ENCODE measurements around the gene SRRM3. TPM values are rescaled to one million over a fixed set of nuclear protein-coding genes. Genes with fewer than 3 reads are reported as not detected.
"Not testable (repeated sequence)": the region's sequence is repeated elsewhere in the genome, so short reads cannot be mapped to it uniquely, and the experiment has no call there.

The SRRM3 gene
- total RNA-seq, 4 donors from 2014 or later: 1.6 to 4.1 (median 2.8) TPM

GRCh38 chr7:76302347-76303201, 100.9 kb downstream of the SRRM3 start, which contains the start of gene HSPB1:
Gene HSPB1 (plus strand): TSS chr7:76302673. CDS start chr7:76302713, 40 bp downstream.
- Histone ChIP-seq H3K9me3 (no peaks in the 10 kb centered on the region), H3K4me1 (peaks cover 1 to 56% (median 24%) of the 10 kb centered on the region in 3 donors), H3K27me3 (no peaks in the 10 kb centered on the region), H3K4me3 (peak within 1 kb of the TSS; percentile 64 to 99), H3K27ac (peak within 1 kb of the TSS; percentile 87 to 100 (median 99)), H3K36me3 (peaks cover 0 to 13% of the 10 kb centered on the region in 2 donors)
- peak; percentile 77 for ATAC-seq
- TF ChIP-seq EP300 (IDR thresholded peaks at IDR 0.05) (no peak), CTCF (IDR thresholded peaks at IDR 0.05) (peak in 2 of 4 experiments; percentile 16 to 19), POLR2AphosphoS5 (IDR thresholded peaks at IDR 0.05) (peak; percentile 100), POLR2A (IDR thresholded peaks at IDR 0.05) (peak; percentile 99 to 100)
- WGBS, 2 donors (ENCODE audit: low coverage in 1 of 2): 0 to 7% methylated on average over 3 to 6 of the region's 75 CpGs

GRCh38 chr7:76303202-76304147, 101.8 kb downstream of the SRRM3 start:
- Histone ChIP-seq H3K27ac (peak overlapping the region; percentile 87 to 100 (median 99)), H3K4me1 (peaks cover 0 to 55% (median 23%) of the 10 kb centered on the region in 3 donors), H3K4me3 (peak overlapping the region; percentile 64 to 99), H3K36me3 (peaks cover 0 to 13% of the 10 kb centered on the region in 2 donors), H3K9me3 (no peaks in the 10 kb centered on the region), H3K27me3 (no peaks in the 10 kb centered on the region)
- 0% methylated on average over 2 to 8 of the region's 56 CpGs for WGBS, 2 donors (ENCODE audit: low coverage in 1 of 2)
- TF ChIP-seq CTCF (IDR thresholded peaks at IDR 0.05) (no peak), EP300 (IDR thresholded peaks at IDR 0.05) (no peak), POLR2A (IDR thresholded peaks at IDR 0.05) (peak in 1 of 2 donors; percentile 36), POLR2AphosphoS5 (IDR thresholded peaks at IDR 0.05) (peak; percentile 74)
- peak; percentile 42 for ATAC-seq

- peaks cover 0 to 13% of the 10 kb centered on the region in 2 donors for H3K36me3 ChIP-seq
- peak overlapping the region; percentile 87 to 100 (median 99) for H3K27ac ChIP-seq
- no peaks in the 10 kb centered on the region for H3K27me3 ChIP-seq
- peak overlapping the region; percentile 64 to 99 for H3K4me3 ChIP-seq
- H3K4me1 ChIP-seq: peaks cover 0 to 55% (median 23%) of the 10 kb centered on the region in 3 donors
- ATAC-seq: peak; percentile 26
- 29 to 56% methylated on average over 1 to 2 of the region's 10 CpGs for WGBS, 2 donors (ENCODE audit: low coverage in 1 of 2)
- H3K9me3 ChIP-seq: no peaks in the 10 kb centered on the region
- peak in 1 of 2 donors; percentile 32 for TF ChIP-seq POLR2A (IDR thresholded peaks at IDR 0.05)
- no peak for TF ChIP-seq CTCF (IDR thresholded peaks at IDR 0.05)
- no peak for TF ChIP-seq EP300 (IDR thresholded peaks at IDR 0.05)
- peak; percentile 92 for TF ChIP-seq POLR2AphosphoS5 (IDR thresholded peaks at IDR 0.05)
These were observed 103.2 kb downstream of the SRRM3 start for GRCh38 chr7:76304888-76305375.

GRCh38 chr7:76308874-76309273, 107.2 kb downstream of the SRRM3 start:
- 89 to 100% methylated on average over 1 to 12 of the region's 12 CpGs for WGBS, 2 donors (ENCODE audit: low coverage in 1 of 2)
- not testable (repeated sequence) for H3K4me3 ChIP-seq, H3K9me3 ChIP-seq, H3K27me3 ChIP-seq, ATAC-seq
- Histone ChIP-seq H3K4me1 (peaks cover 0 to 60% (median 20%) of the 10 kb centered on the region in 3 donors), H3K36me3 (peaks cover 0 to 11% of the 10 kb centered on the region in 2 donors), H3K27ac (peak overlapping the region in 1 of 4 donors; percentile 98)

GRCh38 chr7:76309341-76310101, 107.8 kb downstream of the SRRM3 start:
- not testable (repeated sequence) for H3K27me3 ChIP-seq, ATAC-seq, H3K9me3 ChIP-seq, H3K4me3 ChIP-seq, H3K36me3 ChIP-seq
- 100% methylated on average over 3 of the region's 50 CpGs; no CpG with 5 or more reads in 1 of the 2 donors for WGBS, 2 donors (ENCODE audit: low coverage in 1 of 2)
- peak overlapping the region in 2 of 4 donors; percentile 37 to 71 for H3K27ac ChIP-seq
- peaks cover 0 to 60% (median 18%) of the 10 kb centered on the region in 3 donors for H3K4me1 ChIP-seq

Data from gastroesophageal sphincter (tissue), 4 donors.